Neural crest cell (in vitro differentiated cells): Measurements from ENCODE around the gene ADGRA1. TPM values are rescaled to one million over a fixed set of nuclear protein-coding genes. Genes with fewer than 3 reads are reported as not detected.

ENCODE experiments used
- DNase-seq: peaks from one replicate; pipeline ENCODE4 v3.0.0; 2021; ENCODE audit warnings: low read depth, mixed read lengths, low spot score
- H3K27ac Mint-ChIP-seq: one replicate; pipeline ENCODE4 v1.8.0; 2021; ENCODE audit warnings: mild to moderate bottlenecking, mixed read lengths; ENCODE audit not compliant: unreplicated experiment
- H3K27me3 Mint-ChIP-seq: 2 replicates; pipeline ENCODE4 v1.8.0; 2021; ENCODE audit warnings: low read depth, mild to moderate bottlenecking, mixed read lengths
- H3K36me3 Mint-ChIP-seq: 2 replicates; pipeline ENCODE4 v1.8.0; 2021; ENCODE audit warnings: low read depth, mild to moderate bottlenecking, mixed read lengths
- H3K4me1 Mint-ChIP-seq: 2 replicates; pipeline ENCODE4 v1.8.0; 2021; ENCODE audit warnings: mixed read lengths
- H3K4me3 Mint-ChIP-seq: one replicate; pipeline ENCODE4 v1.8.0; 2021; ENCODE audit warnings: mild to moderate bottlenecking, mixed read lengths
- H3K9me3 Mint-ChIP-seq: 2 replicates; pipeline ENCODE4 v1.8.0; 2021; ENCODE audit warnings: mixed read lengths
- CTCF ChIP-seq: fragments of 200-600 bp; sonication (generic); conservative IDR thresholded peaks from 2 replicates; pipeline ENCODE4 v1.5.0; 2021; ENCODE audit warnings: antibody characterized with exemption, mild to moderate bottlenecking
- total RNA-seq: library from RNA; stranded (reverse); gene quantifications from 2 replicates; pipeline ENCODE4 v1.2.1, GENCODE V29; 2021

ADGRA1 gene
- total RNA-seq, 1 donor from 2014 or later, result 0.33 TPM

- no peak overlapping the region for H3K27ac Mint-ChIP-seq
- no peak for TF ChIP-seq CTCF
- DNase-seq, result no peak
- no peaks in the 10 kb centered on the region for H3K36me3 Mint-ChIP-seq
- H3K27me3 Mint-ChIP-seq, result peaks cover 8% of the 10 kb centered on the region
- peaks cover 12% of the 10 kb centered on the region for H3K4me1 Mint-ChIP-seq
- no peaks in the 10 kb centered on the region for H3K9me3 Mint-ChIP-seq
- H3K4me3 Mint-ChIP-seq, result no peak overlapping the region
Observed at GRCh38 chr10:133071733-133072132, 16.0 kb upstream of the ADGRA1 start.

GRCh38 chr10:133072196-133072595 is 15.5 kb upstream of the ADGRA1 start:
- Mint-ChIP-seq H3K27me3 (peaks cover 4% of the 10 kb centered on the region), H3K9me3 (no peaks in the 10 kb centered on the region), H3K4me3 (no peak overlapping the region), H3K27ac (no peak overlapping the region), H3K4me1 (peaks cover 9% of the 10 kb centered on the region), H3K36me3 (no peaks in the 10 kb centered on the region)
- no peak for DNase-seq
- TF ChIP-seq CTCF, result no peak

- no peak overlapping the region for H3K27ac Mint-ChIP-seq
- H3K4me1 Mint-ChIP-seq, result peaks cover 5% of the 10 kb centered on the region
- no peaks in the 10 kb centered on the region for H3K27me3 Mint-ChIP-seq
- H3K36me3 Mint-ChIP-seq, result no peaks in the 10 kb centered on the region
- no peak overlapping the region for H3K4me3 Mint-ChIP-seq
- H3K9me3 Mint-ChIP-seq, result no peaks in the 10 kb centered on the region
- no peak for DNase-seq
- no peak for TF ChIP-seq CTCF
Observed at GRCh38 chr10:133072720-133073390, 14.9 kb upstream of the ADGRA1 start.

GRCh38 chr10:133075346-133076137 is 12.2 kb upstream of the ADGRA1 start:
- no peak for DNase-seq
- Mint-ChIP-seq H3K9me3 (no peaks in the 10 kb centered on the region), H3K27ac (no peak overlapping the region), H3K4me3 (no peak overlapping the region), H3K27me3 (no peaks in the 10 kb centered on the region), H3K36me3 (no peaks in the 10 kb centered on the region), H3K4me1 (peaks cover 1% of the 10 kb centered on the region)
- TF ChIP-seq CTCF, result no peak

GRCh38 chr10:133076274-133077038 is 11.3 kb upstream of the ADGRA1 start:
- no peaks in the 10 kb centered on the region for H3K9me3 Mint-ChIP-seq
- TF ChIP-seq CTCF, result no peak
- H3K4me1 Mint-ChIP-seq, result no peaks in the 10 kb centered on the region
- no peak for DNase-seq
- no peaks in the 10 kb centered on the region for H3K27me3 Mint-ChIP-seq
- no peak overlapping the region for H3K4me3 Mint-ChIP-seq
- no peak overlapping the region for H3K27ac Mint-ChIP-seq
- no peaks in the 10 kb centered on the region for H3K36me3 Mint-ChIP-seq
